Osteocyte (in vitro differentiated cells): ENCODE measurements around the gene RAB4B. TPM values are rescaled to one million over a fixed set of nuclear protein-coding genes. Genes with fewer than 3 reads are reported as not detected.
A peak's percentile ranks its signal among the peaks of the same experiment; 100 is the strongest.

Source experiments
- DNase-seq: peaks from one replicate; pipeline ENCODE4 v3.0.0; 2021; ENCODE audit warnings: mixed read lengths; ENCODE audit not compliant: unreplicated experiment; ENCODE audit errors: extremely low spot score
- H3K27ac Mint-ChIP-seq: one replicate; pipeline ENCODE4 v1.8.0; 2021; ENCODE audit warnings: mild to moderate bottlenecking, mixed read lengths; ENCODE audit not compliant: unreplicated experiment
- H3K27me3 Mint-ChIP-seq: one replicate; pipeline ENCODE4 v1.8.0; 2021; ENCODE audit warnings: mixed read lengths; ENCODE audit not compliant: unreplicated experiment
- H3K36me3 Mint-ChIP-seq: one replicate; pipeline ENCODE4 v1.8.0; 2021; ENCODE audit warnings: mixed read lengths; ENCODE audit not compliant: unreplicated experiment
- H3K4me1 Mint-ChIP-seq: one replicate; pipeline ENCODE4 v1.8.0; 2021; ENCODE audit warnings: mixed read lengths; ENCODE audit not compliant: unreplicated experiment
- H3K4me3 Mint-ChIP-seq: one replicate; pipeline ENCODE4 v1.8.0; 2021; ENCODE audit warnings: mild to moderate bottlenecking, moderate library complexity, mixed read lengths; ENCODE audit not compliant: unreplicated experiment
- H3K9me3 Mint-ChIP-seq: one replicate; pipeline ENCODE4 v1.8.0; 2021; ENCODE audit warnings: mixed read lengths; ENCODE audit not compliant: unreplicated experiment
- total RNA-seq: library from RNA; stranded (reverse); gene quantifications from 2 replicates; pipeline ENCODE4 v1.2.1, GENCODE V29; 2021
- TF ChIP-seq, protein P1 (sequence below): fragments of 200-600 bp; sonication (generic); IDR thresholded peaks from 2 replicates; pipeline ENCODE4 v1.5.0; 2021; ENCODE audit warnings: antibody characterized with exemption, mild to moderate bottlenecking, moderate library complexity

The RAB4B gene
- total RNA-seq, 1 donor from 2014 or later = 19.7 TPM

DNA sequence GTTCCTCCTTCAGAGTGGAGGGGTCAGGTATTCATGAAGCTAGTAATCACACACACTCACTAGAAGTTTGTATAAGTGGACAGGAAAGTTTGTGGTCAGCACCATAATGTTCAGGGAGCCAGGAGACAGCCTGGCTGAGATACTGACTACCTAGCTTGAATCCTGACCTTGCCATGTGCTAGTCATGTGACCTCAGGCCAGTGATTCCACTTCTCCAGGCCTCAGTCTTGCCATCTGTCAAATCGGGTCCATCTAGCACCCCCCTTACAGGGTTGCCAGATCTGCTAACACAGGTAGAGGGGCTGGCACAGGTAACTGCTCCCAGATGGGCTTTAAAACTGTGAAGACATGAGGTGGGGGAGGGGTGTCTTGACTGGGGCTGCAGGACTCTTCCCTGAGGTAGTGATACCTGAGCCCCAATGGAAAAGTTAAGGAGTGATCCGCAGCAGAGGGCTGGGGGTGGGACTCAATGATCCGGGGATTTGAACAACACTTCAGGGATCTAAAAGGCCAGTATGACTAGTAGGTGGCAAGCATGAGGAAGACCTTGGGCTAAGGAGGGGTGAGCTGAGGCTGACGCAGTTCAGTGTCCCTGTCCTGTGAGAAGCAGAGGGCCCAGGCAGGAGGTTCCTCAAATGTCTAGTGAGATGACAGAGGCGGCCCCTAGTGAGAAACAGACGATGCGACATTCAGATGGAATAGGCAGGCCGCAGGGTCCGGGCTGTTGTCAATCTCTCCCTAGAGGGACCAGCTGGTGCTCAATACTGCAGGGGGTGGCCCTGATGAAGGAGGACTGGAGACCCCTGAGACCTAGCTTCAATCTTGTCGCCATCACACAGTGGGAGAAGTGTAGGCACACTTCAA, 36.3 kb upstream of the RAB4B start:
- H3K36me3 Mint-ChIP-seq = peaks cover 9% of the 10 kb centered on the region
- peaks cover 20% of the 10 kb centered on the region for H3K4me1 Mint-ChIP-seq
- no peak overlapping the region for H3K4me3 Mint-ChIP-seq
- no peak for DNase-seq
- H3K27me3 Mint-ChIP-seq = no peaks in the 10 kb centered on the region
- no peaks in the 10 kb centered on the region for H3K9me3 Mint-ChIP-seq
- peak overlapping the region; percentile 23 for H3K27ac Mint-ChIP-seq
- TF ChIP-seq, protein P1, sequence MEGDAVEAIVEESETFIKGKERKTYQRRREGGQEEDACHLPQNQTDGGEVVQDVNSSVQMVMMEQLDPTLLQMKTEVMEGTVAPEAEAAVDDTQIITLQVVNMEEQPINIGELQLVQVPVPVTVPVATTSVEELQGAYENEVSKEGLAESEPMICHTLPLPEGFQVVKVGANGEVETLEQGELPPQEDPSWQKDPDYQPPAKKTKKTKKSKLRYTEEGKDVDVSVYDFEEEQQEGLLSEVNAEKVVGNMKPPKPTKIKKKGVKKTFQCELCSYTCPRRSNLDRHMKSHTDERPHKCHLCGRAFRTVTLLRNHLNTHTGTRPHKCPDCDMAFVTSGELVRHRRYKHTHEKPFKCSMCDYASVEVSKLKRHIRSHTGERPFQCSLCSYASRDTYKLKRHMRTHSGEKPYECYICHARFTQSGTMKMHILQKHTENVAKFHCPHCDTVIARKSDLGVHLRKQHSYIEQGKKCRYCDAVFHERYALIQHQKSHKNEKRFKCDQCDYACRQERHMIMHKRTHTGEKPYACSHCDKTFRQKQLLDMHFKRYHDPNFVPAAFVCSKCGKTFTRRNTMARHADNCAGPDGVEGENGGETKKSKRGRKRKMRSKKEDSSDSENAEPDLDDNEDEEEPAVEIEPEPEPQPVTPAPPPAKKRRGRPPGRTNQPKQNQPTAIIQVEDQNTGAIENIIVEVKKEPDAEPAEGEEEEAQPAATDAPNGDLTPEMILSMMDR = no peak

DNA sequence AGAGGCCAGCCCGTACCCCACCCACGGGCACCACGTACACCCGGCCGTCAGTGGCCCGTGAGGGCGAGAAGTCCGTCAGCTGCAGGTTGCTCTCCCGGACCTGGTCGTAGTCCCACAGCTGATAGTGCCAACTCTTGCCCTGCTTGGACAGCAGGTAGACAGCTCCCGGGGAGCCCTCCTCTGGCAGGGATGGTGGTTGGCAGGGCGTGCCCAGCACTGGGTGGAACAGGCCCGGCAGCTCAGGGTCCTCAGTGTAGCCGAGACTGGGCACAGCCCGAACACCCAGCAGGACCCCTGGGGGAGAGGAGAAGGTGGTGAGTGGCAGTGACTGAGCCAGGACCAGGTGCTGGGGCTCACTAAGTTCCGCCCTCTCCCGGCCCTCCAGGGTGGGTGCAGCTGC, 35.6 kb upstream of the RAB4B start:
- DNase-seq = no peak
- H3K4me1 Mint-ChIP-seq = peaks cover 21% of the 10 kb centered on the region
- no peaks in the 10 kb centered on the region for H3K27me3 Mint-ChIP-seq

DNA sequence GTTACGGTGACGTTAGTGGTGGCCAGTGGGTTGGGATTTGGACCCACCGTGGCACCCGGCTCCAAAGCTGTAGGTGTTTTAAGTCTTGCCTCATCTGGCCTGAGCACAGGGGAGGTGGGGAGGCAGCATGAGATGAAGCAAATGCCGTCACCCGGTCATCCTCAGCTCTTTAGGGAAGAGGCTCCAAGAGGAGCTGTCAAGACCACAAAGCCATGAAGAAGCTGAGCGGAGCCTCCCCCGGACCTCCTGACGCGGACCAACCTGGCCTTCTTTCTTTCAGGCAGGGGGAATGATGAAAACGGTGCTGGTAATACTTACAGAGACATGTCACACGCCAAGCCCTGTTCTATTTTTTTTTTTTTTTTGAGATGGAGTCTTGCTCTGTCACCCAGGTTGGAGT, 35.2 kb upstream of the RAB4B start:
- Mint-ChIP-seq H3K36me3 (peaks cover 6% of the 10 kb centered on the region), H3K4me1 (peaks cover 21% of the 10 kb centered on the region), H3K4me3 (no peak overlapping the region), H3K27ac (no peak overlapping the region), H3K27me3 (no peaks in the 10 kb centered on the region), H3K9me3 (no peaks in the 10 kb centered on the region)
- TF ChIP-seq, protein P1 = no peak
- DNase-seq = no peak

More for the DNA sequence above, 35.6 kb upstream of the RAB4B start:
- H3K9me3 Mint-ChIP-seq = no peaks in the 10 kb centered on the region
- H3K27ac Mint-ChIP-seq = no peak overlapping the region
- H3K36me3 Mint-ChIP-seq = peaks cover 8% of the 10 kb centered on the region
- TF ChIP-seq, protein P1 = no peak
- no peak overlapping the region for H3K4me3 Mint-ChIP-seq

DNA sequence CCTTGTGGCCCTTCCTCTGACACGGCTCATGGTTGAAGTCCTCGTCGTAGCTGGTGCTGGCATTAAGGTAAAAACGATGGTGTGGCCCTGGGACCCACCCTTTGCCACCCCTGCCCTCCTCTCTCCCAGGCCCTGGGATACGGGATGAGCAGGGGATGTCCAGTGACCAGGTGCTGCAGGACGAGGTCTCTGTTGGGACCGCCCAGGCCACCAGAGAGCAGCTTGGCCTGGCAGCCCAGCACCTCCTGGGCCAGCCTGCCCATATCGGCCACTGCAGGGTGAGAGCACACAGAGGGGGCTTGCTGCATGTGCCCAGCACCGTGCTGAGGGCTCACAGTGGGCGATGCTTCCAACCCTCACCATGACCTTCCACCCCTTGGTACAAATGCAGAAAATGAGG, 34.1 kb upstream of the RAB4B start:
- Mint-ChIP-seq H3K4me3 (no peak overlapping the region), H3K27ac (peak overlapping the region; percentile 50), H3K36me3 (peaks cover 4% of the 10 kb centered on the region), H3K27me3 (no peaks in the 10 kb centered on the region), H3K9me3 (no peaks in the 10 kb centered on the region), H3K4me1 (peaks cover 27% of the 10 kb centered on the region)
- TF ChIP-seq, protein P1 = no peak
- no peak for DNase-seq

DNA sequence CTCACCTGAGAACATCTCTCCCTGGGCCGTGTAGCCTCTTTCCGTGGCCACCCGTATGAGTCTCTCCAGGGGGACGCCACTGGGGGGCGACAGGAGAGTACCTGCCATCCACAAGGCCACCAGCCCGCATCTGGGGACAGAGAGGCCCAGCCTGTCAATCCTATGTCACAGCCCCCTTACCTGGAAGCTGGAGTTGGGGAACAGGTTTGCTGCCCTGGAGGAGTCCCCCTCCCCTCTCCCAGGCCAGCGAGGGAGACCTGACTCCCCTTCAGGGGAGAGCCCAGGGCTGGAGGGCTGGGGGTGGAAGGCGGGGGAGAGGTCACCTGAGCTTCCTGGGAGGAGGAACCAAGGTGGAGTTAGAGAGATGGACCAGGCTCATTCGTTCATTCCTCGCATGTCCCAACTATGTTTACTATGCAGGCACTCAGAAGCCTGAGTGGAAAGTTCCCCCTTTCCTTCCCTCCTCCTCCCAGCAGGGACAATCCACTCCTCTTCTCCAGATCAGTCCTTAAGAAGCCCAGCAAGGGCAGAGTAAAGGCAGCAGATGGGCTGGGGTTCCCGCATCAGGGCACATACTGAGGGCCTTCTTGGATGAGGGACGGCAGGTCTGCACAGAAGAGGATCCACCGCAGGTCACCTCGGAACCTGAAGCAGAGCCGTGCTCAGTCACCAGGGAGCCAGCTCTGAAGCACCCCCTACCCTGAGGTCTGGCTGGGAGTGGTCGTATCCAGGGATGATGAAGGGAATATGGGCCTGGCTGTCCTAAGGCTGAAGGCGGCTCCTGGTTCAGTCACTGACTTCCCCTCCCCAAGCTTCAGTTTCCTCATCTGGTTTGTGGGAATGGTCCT, 33.3 kb upstream of the RAB4B start:
- peak overlapping the region; percentile 93 for H3K27ac Mint-ChIP-seq
- DNase-seq = no peak
- peak overlapping the region; percentile 32 for H3K4me3 Mint-ChIP-seq
- H3K27me3 Mint-ChIP-seq = no peaks in the 10 kb centered on the region
- no peaks in the 10 kb centered on the region for H3K9me3 Mint-ChIP-seq
- no peaks in the 10 kb centered on the region for H3K36me3 Mint-ChIP-seq
- TF ChIP-seq, protein P1 = no peak
- H3K4me1 Mint-ChIP-seq = peaks cover 32% of the 10 kb centered on the region
